DMS53 (cell line): ENCODE measurements around the gene PCSK4.
"Not testable (repeated sequence)": the region's sequence is repeated elsewhere in the genome, so short reads cannot be mapped to it uniquely, and the experiment has no call there.

Experiments
- DNase-seq: peaks from one replicate; lab custom pipeline; 2025; lab: John Stamatoyannopoulos, UW

The PCSK4 gene

DNA sequence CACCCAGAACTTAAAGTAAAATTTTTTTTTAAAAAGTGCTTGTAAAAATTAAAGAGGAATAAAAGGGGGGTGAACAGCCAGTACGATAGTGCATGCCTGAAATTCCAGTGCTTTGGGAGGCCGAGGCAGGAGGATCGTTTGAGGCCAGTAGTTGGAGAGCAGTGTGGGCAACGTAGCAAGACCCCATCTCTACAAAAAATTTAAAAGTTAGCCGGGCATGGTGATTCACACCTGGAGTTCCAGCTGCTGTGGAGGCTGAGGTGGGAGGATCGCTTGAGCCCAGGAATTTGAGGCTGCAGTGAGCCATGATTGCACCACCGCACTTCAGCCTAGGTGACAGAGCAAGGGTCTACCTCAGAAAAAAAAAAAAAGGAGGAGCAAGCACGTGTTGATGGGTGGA, 14.9 kb upstream of the PCSK4 start:
- DNase-seq: no peak

DNA sequence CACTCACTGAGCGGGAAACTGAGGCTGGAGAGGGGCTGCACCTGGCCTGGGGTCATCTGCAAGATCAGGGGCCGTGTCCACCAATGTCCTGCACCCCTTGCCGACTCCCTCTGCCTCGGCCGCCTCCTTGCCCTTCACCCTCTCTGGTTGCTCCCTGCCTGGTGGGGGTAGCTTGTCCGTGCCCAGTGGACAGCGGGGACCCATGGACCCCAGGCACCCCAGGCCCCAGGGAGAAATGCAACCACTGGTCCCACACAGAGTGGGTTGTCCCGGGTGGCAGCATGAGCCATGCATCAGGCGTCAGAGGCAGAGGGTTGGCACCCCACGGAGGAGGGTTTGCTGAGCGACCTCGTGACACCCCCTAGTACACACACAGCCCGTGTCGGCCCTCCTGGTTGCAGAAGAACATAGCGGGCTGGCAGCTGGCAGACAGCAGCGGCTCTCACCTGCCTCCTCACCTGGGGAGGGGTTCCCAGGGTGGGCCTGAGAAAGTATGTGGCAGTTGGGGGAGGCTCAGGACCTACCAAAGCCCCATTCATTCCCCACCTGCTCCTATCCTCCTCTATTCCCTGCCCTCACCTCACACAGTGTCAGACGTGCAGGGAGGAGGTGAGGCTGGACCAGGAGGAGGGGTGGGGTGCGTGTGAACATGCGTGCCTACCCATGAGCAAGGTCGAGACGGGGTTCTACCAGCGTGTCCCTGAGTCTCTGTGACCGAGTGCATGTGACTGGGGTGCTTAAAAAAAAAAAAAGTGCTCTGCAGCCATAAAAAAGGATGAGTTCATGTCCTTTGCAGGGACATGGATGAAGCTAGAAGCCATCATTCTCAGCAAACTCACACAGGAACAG, 14.0 kb upstream of the PCSK4 start:
- no peak for DNase-seq

DNA sequence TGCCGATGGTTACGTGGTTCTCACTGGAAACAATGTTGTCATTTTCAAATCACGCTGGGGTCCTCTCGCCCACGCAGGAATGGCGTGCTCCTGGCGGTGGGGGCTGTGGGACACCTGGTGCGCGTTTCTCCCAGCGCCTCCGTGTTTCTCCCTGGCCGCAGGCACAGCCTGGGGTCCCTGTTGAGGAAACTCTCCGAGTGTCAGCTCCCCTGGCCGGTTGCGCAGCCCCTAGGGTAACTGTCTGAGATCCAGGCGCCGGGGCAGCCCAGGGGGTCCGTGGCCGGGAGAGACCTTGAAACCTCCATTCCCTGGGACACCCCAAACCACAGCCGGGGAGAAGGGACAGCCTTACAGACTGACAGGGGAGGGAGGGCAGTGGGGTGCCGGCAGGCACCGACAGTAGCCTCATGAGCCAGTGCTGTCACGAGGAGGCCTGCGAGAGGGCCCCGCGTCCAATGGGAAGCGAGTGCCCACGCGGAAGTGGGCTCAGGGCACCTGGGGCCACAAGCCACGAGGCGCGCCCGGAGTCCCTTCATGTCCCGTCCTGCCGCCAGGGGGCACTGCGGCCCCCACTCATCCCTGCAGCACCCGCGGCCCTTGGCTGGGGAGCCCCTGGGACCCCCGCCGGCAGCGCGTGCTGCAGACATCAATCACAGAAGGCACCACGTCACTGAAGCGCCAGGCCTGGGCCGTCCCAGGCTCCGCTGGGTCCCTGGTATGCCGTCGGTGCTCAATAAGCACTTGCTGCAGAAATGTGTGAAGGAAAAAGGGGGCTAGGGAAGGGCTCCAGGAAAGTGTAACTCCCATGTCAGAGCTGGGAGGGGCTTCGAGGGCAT, 13.2 kb upstream of the PCSK4 start:
- DNase-seq: peak; percentile 35

DNA sequence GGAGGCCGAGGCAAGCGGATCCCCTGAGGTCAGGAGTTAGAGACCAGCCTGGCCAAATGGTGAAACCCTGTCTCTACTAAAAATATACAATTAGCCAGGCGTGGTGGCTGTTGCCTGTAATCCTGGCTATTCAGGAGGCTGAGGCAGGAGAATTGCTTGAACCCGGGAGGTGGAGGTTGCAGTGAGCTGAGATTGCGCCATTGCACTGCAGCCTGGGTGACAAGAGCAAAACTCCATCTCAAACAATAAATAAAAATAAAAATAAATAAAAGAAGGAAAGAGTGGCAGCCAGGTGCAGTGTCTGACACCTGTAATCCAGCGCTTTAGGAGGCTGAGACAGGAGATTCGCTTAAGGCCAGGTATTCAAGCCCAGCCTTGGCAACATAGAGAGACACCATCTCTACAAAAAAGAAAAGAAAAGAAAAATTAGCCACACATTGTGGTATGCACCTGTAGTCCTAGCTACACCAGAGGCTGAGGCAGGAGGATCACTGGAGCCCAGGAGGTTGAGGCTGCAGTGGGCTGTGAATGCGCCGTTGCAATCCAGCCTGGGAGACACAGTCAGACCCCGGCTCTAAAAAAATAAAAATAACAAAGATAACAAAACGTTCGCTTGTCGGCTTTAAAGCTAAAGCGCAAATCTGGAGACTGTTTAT, 12.4 kb upstream of the PCSK4 start:
- no peak for DNase-seq

DNA sequence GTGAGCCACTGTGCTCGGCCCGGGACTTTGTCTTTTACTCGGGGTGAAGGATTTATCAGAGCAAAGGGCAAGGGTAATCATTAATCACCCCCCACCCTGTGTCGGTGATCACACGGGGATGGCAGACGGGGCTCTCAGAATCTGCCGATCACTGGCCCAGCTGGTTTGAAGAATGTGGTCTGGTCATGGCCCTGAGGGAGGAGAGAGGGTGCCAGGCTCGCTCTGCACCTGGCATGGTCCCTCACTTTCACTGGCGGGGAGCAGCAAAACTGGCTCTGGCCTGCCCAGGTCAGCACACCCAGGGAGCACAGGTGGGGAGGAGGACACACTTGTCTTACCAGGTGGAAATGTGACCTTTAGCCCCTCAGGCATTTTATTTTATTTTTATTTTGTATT, 11.0 kb upstream of the PCSK4 start:
- DNase-seq: peak; percentile 63

DNA sequence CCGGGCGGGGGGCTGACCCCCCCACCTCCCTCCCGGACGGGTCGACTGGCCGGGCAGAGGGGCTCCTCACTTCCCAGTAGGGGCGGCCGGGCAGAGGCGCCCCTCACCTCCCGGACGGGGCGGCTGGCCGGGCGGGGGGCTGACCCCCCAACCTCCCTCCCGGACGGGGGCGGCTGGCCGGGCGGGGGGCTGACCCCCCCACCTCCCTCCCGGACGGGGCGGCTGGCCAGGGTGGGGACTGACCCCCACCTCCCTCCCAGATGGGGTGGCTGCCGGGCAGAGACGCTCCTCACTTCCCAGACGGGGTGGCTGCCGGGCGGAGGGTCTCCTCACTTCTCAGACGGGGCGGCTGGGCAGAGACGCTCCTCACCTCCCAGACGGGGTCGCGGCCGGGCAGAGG, 9.1 kb upstream of the PCSK4 start:
- not testable (repeated sequence) for DNase-seq

DNA sequence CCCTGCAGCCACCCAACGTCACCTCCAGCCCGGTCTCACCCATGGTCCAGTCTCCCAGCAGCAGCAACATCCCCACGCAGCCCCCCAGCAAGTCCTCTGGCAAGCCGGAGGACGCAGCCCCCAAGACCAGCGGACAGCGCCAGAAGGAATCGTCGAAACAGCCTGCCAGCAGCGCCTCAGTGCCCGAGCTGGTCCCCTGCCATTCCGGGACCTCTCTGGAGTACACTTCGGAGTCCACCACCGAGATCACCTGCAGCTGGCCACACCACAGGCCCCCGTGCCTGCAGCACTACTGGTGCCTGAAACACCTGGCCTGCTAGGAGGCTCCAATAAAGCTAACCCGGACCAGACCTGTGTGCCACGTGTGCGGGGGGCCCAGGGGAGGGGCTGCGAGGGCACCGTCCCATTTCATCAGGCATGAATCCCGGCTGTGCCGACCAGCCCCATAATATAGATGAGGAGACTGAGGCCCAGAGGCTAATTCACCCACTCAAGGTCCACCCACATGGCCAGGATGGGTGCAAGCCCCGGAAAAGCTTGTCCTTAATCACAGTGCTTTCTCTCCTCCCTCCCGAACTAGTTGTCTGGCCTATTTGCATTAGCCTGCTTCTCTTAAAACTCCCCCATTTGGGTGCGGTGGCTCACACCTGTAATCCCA, 7.6 kb upstream of the PCSK4 start:
- DNase-seq: no peak

DNA sequence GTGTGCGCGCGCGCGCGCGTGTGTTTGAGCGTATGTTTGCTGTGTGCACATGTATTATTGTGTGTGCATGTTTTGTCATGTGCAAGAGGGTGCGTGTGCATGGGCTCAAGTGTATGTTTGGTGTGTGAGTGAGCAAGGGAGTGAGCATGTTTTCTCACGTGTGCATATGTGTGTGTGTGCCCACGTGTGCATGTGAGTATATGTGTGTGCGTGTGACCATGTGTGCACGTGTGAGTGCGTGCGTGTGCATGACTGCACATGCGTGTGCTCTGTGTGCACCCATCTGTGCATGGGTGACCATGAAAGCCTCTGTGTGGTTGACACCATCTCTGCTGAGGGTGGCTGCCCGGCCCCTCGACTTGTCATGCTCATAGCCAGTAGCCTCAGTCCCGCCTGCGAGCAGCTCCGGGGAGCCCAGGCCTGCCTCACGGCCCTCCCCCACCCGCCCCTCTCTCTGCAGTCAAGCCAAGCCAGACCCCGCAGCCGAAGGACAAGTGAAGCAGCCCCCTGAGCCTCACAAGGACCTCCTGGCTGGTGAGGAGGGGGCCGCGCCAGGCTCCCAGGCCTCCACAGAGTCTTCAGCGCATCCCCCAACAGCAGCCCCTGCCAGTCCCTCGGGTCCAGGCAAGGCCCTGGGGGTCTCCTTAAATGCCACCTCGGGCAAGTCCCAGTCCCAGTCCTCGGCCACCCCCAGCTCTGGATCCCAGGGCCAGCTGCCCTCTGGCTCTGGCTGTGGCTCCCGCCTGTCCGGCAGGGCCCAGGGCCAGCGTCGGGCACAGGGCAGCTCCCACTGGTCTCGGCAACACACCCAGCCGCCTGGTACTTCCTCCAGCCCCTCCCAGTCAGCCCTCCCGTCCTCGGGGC, 6.8 kb upstream of the PCSK4 start:
- peak; percentile 34 for DNase-seq

DNA sequence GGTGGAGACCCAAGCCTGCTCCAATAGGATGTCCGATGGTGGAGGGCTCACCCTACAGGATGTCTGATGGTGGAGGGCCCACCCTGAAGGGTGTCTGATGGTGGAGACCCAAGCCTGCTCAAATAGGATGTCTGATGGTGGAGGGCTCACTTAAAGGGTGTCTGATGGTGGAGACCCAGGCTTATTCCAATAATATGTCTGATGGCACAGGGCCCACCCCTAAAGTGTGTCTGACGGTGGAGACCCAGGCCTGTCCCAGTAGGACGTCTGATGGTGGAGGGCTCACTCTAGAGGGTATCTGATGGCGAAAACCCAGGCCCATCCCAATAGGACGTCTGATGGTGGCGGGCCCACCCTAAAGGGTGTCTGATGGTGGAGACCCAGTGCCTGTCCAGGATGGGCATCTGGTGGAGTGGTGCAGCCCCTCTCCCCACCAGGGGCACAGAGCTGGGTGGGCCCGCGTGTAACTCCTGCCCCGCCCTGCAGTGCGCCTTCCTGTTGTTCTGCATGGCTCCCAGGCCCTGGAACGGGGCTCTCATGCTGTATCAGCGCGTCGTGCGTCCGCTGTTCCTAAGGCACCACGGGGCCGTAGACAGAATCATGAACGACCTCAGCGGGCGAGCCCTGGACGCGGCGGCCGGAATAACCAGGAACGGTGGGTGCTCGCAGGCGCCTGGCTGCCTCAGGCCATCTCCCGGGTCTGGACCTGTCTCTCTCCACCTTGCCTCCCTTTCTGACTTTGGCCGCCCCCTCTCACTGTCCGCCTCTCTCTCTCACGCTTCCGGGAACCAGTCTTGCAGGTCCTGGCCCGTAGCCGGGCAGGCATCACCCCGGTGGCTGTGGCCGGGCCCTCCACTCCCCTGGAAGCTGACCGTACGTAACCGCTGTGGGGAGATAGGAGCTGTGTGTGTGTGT, 5.9 kb upstream of the PCSK4 start:
- DNase-seq: peak; percentile 73

DNA sequence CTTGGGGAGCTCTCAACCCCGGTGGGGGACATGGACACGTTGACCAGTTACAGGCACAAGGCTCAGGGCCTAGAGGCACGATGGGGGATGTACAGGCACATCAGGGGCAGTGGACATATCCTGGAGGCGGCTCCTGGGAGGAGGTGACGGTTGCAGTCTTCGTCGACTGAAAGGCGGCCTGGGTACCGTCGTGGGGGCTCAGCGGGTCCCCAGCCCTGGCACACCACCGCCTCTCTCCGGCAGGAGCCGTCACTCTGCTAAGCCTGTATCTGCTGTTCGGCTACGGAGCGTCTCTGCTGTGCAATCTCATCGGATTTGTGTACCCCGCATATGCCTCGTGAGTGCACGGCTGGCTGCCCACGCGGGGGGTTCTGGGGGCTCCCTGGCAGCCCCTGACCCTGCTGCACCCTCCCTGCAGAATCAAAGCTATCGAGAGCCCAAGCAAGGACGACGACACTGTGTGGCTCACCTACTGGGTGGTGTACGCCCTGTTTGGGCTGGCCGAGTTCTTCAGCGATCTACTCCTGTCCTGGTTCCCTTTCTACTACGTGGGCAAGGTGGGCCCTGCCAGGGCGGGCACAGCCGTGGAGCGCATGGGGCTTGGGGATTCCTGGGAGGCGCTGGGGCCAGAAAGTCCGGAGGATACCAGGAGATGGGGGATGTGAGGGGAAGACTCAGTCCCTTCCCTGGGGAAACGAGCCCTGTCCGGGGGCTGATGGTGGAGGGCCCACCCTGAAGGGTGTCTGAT, 5.1 kb upstream of the PCSK4 start:
- DNase-seq: no peak

DNA sequence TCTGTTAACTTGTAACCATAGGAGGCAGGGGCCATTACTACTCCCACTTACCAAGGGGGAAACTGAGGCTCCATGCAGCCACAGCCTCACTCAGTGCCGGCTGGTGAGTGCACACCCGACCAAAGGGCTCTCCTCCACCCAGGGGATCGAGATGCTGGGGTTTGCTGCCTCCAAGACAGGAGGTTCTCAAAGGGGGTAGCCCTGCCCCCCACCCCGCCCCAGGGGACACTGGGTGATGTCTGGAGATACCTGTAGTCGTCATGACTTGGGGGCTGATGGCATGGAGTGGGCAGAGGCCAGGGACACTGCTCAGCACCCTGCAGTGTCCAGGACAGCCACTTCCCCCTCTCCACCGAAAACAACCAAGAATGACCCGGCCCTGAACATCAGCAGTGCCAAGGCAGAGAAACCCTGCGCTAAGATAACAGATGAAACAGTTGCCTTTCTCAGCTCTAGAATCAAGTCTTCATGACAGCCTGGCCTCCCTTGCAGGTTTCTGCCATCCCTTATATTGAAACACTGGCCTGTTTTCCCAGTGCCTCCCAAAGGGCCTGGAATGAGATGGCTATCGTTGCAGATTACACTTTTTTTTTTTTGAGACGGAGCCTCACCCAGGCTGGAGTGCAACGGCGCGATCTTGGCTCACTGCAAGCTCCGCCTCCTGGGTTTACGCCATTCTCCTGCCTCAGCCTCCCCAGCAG, 4.1 kb upstream of the PCSK4 start:
- DNase-seq: no peak

DNA sequence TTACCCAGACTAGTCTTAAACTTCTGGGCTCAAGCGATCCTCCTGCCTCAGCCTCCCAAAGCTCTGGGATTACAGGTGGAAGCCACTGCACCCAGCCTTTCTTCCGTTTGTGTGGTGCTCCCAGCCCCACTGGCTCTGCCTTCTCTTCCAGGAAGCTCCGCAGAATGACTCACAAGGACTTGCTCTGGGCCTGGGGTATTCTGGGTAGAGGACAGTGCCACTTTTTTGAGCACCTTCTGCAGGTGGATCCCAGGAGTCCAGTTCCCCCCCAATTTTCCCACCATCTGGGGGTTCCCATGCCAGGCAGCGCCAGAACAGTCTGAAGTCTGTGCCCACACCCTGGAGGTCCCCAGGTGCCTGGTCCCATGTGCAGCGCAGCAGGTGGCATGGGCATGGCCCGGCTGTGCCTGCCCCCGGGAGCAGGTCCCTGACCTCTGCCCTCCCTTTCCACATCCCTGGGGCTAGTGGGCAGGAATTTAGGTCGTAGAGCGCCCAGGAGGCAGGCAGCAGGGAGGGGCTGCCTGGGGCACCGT, 2.4 kb upstream of the PCSK4 start:
- peak; percentile 43 for DNase-seq

DNA sequence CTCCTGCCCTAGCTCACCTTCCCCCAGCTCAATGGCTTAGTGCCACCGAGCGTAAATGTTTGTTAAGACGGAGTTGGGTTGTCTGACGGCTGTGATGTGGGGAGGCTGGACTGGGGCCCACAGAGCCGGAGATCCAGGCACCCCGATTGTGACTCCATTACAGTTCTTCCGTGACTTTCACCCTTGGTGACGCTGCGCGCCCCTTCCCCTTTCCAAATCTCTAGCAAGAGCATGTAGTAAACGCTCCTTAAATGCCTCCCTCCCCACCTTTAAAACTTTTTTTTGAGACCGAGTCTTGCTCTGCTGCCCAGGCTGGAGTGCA, 1.7 kb upstream of the PCSK4 start:
- no peak for DNase-seq

DNA sequence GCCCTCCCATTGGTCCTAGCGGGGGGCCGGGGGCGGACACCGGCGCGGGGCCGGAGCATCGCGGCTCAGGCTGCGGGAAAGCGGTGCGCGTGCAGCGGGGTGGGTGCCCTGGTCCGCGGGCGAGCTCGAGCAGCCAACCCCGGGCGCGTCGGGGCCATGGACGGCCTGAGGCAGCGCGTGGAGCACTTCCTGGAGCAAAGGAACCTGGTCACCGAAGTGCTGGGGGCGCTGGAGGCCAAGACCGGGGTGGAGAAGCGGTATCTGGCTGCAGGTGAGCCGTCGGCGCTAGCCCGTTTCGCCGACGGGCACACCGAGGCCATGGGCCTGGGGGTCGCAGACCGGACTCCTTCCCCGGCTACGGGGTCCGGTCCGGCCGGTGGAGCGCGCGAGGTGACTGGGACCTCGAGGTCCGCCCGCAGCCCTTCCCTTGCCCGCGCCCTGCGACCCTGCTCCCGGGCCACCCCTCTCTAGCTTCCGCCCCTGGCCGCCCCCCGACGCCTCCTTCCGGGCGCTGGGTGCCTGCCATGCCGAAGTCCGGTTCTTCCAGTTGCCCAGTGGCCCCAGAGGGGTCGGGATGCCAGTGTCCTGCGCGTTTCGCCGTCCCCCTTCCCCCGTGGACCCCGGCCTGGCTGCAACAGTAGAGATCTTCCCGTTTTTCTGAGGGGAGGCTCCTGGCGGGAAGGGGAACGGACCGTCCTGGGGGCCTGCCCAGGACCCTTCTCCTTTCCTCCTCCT, 1.1 kb upstream of the PCSK4 start, which contains the start of gene REEP6:
REEP6 (plus strand) TSS at position 68 of the 735 bp plus-strand sequence; CDS start at position 157, 89 bp downstream.
- DNase-seq: no peak

DNA sequence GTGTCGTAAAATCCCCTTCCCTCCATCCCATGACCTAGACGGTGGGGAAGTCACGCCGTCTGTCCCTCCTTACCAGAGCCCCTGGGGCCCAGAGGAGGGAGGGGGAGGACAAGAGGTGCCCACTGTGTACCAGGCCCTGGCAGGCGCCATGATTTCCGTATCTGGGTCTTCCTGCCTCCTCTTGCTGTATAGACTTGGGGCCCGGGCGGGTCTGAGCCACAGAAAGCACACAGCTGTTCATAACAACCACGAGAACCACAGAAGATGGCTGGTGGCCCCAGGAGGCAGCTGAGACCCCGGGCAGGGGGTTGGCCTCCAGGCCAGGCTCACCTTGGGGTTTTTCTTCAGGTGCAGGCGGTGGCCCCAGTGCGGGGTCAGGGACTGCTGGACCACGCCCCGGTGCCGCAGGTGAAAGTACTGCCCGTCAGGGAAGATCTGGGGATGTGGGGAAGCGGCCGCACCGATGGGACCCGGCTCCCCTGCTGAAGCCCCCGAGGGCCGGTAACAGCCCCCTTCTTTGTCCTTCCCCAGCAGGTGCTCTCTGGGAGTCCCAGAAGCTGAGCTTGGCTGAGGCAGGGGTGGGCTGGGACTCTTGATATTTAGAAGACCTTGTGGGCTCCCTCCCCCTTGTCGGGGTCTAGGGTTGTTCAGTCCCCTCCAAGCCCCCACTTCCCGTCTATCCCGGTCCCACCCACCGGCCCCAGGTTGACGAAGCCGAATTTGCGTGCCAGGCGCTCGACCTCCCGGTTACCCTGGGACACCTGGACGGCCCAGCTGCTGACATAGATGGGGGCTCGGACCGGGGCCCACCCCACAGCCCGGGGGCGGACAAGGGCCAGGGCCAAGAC, 463 bp downstream of the PCSK4 start:
- no peak for DNase-seq

DNA sequence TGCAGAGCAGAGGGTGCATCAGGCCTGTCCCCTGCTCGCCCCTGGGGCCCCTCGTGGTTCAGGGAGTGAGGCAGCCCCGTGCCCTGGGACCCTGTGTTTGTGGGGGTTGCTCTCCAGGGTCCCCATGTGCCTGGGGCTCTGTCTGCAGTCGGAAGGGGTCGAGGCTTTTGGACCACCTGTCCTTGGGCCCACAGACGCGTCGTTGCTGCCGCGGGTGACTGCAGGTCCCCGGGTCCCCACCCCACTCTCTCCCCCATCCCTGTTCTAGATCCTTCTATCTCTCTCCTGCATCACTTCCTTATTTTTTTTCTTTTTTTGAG, 1.9 kb downstream of the PCSK4 start:
- no peak for DNase-seq
